NCI-H774 (cell line): ENCODE measurements around the gene UBE2Q1.
A peak's percentile ranks its signal among the peaks of the same experiment; 100 is the strongest.
"Not testable (repeated sequence)": the region's sequence is repeated elsewhere in the genome, so short reads cannot be mapped to it uniquely, and the experiment has no call there.

ENCODE experiments used
- DNase-seq: peaks from one replicate; lab custom pipeline; 2025; lab: John Stamatoyannopoulos, UW

Gene UBE2Q1

GRCh38 chr1:154550657-154551056 lies 7.8 kb downstream of the UBE2Q1 start:
- DNase-seq, result no peak

- no peak for DNase-seq
Measured at GRCh38 chr1:154550070-154550469, 8.4 kb downstream of the UBE2Q1 start.

- DNase-seq, result no peak
Measured at GRCh38 chr1:154549202-154549770, 9.2 kb downstream of the UBE2Q1 start.

GRCh38 chr1:154548028-154548427 lies 10.4 kb downstream of the UBE2Q1 start:
- DNase-seq, result no peak

DNA sequence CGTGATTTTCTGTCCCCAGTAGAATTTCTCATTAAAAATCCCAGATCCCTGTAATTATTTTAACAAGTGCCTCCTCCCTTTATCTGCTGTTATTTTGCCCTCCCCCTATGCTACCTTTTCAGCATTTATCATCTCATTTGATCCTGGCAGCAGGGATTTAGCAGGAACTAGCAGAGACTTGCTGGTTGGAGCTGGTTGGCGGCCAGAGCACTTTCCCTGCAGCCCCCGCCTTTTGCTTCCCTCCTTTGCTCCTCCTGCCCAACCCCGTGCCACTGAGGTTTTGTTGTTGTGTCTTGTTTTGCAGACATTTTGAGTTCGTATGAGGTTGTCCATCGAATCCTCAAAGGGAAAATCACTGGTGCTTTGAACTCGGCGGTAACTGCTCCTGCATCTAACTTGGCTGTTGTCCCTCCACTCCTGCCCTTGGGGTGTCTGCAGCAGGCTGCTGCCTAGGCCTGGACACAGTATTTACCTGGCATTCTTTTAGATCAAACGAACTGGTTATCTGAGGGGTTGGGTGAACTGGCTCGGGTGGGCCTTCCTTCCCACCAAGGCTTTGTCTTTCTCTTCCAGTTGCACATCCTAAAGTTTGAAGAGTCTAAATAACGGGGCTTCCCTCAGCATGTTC lies 11.2 kb downstream of the UBE2Q1 start:
- DNase-seq, result no peak

- DNase-seq, result peak; percentile 40
Measured at GRCh38 chr1:154546264-154547063, 12.0 kb downstream of the UBE2Q1 start.

- no peak for DNase-seq
Measured at GRCh38 chr1:154541231-154541630, 17.2 kb downstream of the UBE2Q1 start.

DNA sequence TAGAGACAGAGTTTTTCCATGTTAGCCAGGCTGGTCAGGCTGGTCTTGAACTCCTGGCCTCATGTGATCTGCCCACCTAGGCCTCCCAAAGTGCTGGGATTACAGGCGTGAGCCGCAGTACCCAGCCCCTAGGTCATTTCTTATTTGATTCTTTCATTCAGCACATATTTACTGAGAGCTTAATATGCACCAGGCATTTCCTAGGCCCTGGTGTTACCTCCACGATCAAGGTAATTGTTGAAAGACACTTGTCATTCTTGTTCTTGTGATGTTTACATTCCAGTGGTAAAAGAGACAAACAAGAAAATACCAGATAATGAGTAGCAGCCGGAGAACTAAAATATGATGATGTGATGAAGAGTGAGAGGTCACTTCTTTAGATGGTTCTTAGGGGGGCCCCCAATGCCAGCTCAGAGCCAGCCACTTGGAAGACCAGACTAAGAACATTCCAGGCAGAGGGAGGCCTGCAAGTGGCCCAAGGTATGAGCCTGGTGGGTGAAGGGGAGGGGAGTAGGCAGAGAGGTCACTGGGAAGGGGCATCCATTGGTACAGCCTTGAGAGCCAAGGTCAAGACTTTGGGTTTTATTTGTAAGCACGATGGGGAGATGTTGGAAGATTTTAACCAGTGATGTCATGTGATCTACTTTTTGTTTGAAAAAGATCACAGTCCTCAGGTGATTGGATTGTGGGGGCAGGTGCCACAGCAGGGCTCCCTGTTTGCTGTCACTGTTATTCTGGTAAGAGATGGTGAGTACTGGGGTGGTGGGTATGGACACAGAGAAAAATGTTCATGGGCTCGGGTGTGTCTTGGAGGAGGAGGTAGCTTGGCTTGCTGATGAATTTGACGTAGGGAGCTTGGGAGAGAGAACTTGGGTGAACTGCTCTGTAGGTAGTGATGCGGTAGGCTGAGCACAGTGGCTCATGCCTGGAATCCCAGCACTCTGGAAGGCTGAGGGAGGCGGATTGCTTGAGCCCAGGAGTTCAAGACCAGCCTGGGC lies 18.7 kb downstream of the UBE2Q1 start:
- no peak for DNase-seq

- DNase-seq, result no peak
Measured at GRCh38 chr1:154536570-154536969, 21.9 kb downstream of the UBE2Q1 start.

- DNase-seq, result peak; percentile 45
Measured at GRCh38 chr1:154533952-154534844, 24.3 kb downstream of the UBE2Q1 start.

- not testable (repeated sequence) for DNase-seq
Measured at GRCh38 chr1:154531950-154532349, 26.5 kb downstream of the UBE2Q1 start.

DNA sequence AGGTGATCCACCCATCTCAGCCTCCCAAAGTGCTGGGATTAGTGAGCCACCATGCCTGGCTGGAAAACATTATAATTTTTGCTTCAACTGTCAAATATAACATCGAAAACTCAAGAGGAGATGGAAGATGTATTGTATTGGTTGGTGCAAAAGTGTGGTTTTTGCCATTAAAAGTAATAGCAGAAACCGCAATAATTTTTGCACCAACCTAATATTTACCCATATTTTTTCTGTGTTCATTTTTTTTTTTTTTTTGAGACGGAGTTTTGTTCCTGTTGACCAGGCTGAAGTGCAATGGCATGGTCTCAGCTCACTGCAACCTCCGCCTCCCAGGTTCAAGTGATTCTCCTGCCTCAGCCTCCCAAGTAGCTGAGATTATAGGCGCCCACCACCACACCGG lies 29.2 kb downstream of the UBE2Q1 start:
- DNase-seq, result no peak

GRCh38 chr1:154527192-154527591 lies 31.3 kb downstream of the UBE2Q1 start:
- DNase-seq, result no peak

- no peak for DNase-seq
Measured at GRCh38 chr1:154524881-154525280, 33.6 kb downstream of the UBE2Q1 start.

DNA sequence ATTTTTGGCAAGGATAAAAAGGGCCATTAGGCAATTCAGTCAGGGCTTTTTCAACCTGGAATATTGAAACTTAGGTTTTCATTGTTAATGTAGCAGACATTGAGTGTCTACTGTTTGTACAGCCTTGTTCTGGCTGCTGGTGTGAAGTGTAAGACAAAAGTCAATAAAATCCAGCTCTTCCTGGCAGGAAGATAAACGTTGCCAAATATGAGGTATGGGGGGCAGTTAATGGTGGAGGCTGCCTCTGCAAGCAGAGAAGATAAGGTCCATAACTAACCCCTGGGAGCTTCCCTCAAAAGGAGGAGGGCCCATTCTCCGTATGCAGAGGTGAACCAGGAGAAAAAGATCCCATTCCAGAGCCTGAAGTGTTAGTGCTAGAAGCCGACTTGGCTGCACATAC lies 36.8 kb downstream of the UBE2Q1 start:
- DNase-seq, result no peak

GRCh38 chr1:154520333-154520732 lies 38.1 kb downstream of the UBE2Q1 start:
- DNase-seq, result no peak

DNA sequence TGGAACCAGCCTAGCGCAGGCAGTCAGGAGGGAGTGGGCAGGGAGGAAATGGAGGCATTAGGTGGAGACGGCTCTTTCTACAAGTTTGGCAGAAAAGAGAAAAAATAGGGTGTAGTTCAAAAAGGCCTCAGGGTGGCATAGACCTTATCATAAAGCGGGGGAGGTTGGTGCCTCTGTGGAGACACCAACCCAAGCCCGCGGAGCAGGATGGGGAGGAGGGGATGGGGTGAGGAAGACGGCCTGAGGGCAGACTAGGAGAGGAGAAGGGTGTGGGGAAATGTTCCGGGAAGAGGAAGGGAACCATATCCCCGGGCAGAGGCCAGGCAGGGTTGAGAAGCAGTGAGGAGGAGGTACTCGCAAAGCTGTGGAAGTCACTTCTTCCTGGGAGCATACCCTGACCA lies 38.9 kb downstream of the UBE2Q1 start:
- no peak for DNase-seq

- no peak for DNase-seq
Measured at GRCh38 chr1:154517661-154518060, 40.8 kb downstream of the UBE2Q1 start.

DNA sequence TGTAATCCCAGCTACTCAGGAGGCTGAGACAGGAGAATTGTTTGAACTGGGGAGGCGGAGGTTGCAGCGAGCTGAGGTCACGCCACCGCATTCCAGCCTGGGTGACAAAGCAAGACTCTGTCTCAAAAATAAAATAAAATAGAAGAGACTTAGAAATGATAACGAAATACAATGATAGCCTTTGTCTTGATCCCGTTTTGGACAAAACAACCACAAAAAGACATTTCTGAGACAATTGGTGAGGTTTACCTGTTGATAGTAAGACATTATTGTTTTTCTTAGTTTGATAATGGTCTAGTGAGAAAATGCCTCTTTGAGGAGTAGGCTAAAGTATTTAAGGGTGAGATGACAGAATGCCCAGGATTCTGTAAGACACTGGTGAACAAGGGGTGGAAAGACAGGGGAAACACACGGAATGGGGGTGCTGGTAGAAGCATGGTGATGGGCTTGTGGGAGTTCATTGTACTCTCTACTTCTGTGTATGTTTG lies 44.4 kb downstream of the UBE2Q1 start:
- DNase-seq, result no peak

DNA sequence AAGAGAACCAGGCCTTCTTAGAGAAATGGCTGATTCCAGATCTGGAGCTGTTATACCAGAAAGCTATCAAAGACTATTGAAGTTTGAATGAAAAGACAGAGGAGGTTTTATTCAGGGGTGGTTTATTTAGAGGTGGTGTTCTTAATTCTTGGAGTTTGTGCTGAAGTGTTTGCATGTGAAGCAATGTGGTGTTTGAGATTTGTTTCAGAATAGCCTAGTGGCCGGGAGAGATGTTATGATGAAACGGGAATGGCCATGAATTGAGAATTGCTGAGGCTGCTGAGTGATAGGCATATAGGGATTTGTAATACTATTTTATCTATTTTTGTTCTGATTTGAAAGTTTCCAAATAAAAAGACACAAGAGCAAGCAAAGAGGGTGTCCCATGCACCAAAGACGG lies 45.7 kb downstream of the UBE2Q1 start:
- no peak for DNase-seq

DNA sequence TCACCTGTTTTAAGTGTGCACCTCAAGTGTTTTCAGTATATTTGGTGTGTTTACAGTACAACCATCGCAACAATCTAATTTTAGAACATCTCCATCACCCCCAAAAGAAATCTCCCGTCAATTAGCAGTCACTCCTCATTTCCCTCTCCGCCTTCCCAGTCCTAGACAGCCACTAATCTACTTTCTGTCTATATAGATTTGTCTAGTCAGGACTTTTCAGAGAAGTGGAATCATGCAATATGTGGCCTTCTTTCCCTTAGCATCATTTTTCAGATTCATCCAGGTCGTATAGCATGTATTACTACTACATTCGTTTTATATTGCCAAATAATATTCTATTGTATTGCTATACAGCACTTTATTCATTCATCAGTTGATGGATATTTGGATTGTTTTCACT lies 54.6 kb downstream of the UBE2Q1 start:
- no peak for DNase-seq
